Esophagus muscularis mucosa (tissue), 4 donors: ENCODE results near the gene PPHLN1.

Source experiments
- CTCF ChIP-seq, 3 experiments: fragments of 200-600 bp in 2 of 3; fragments of 450-650 bp in 1 of 3; sonication (generic) in 2 of 3; IDR thresholded peaks; one replicate each; pipeline ENCODE4 v1.5.1; 2017 to 2019; ENCODE audit warnings: antibody characterized with exemption in 3 of 3, mild to moderate bottlenecking in 2 of 3, moderate library complexity in 1 of 3
- EP300 ChIP-seq: sonication (generic); formaldehyde crosslinking; IDR thresholded peaks from one replicate; pipeline ENCODE4 v1.6.1; 2017; ENCODE audit warnings: antibody characterized with exemption
- POLR2AphosphoS5 ChIP-seq, 2 donors: sonication (generic); formaldehyde crosslinking; IDR thresholded peaks; one replicate each; pipeline ENCODE4 v1.6.1; 2017; ENCODE audit warnings: antibody characterized with exemption in 2 of 2

GRCh38 chr12:42448841-42449240, 122.9 kb downstream of the PPHLN1 start:
- no peak for TF ChIP-seq CTCF (IDR thresholded peaks at IDR 0.05)
- TF ChIP-seq EP300 = no peak
- no peak for TF ChIP-seq POLR2AphosphoS5 (IDR thresholded peaks at IDR 0.05)
